Spleen (tissue), 7 donors: ENCODE measurements around the gene TTLL5.

Experiments used
- CTCF ChIP-seq, 11 experiments: fragments of 200-600 bp in 7 of 11; fragments of 450-650 bp in 4 of 11; sonication (generic) in 4 of 11; IDR thresholded peaks in 8 of 11; conservative IDR thresholded peaks in 3 of 11; 1 replicate in 7 of 11; 2 replicates in 4 of 11; pipeline versions ENCODE4 v1.4.0 to v1.8.0; 2016 to 2021; ENCODE audit warnings: antibody characterized with exemption in 11 of 11, inconsistent platforms in 4 of 11, mild to moderate bottlenecking in 1 of 11
- POLR2A ChIP-seq, 3 donors: fragments of 450-650 bp; IDR thresholded peaks; one replicate each; pipeline ENCODE4 v1.5.1; 2017; ENCODE audit warnings: antibody characterized with exemption in 3 of 3, mild to moderate bottlenecking in 1 of 3
- POLR2AphosphoS5 ChIP-seq, 3 donors: sonication (generic); formaldehyde crosslinking; IDR thresholded peaks; one replicate each; pipeline ENCODE4 v1.5.1; 2017; ENCODE audit warnings: antibody characterized with exemption in 3 of 3
- donor health status: DM: no; HTN: no; CAD: no; lungs with moderate emphysema.
- donor health status: DM: no; HTN: no; CAD: no.
- donor health status: DM: no; HTN: no; CAD: no.

GRCh38 chr14:75800792-75801191 lies 139.7 kb downstream of the TTLL5 start:
- no peak for TF ChIP-seq POLR2AphosphoS5 (IDR thresholded peaks at IDR 0.05)
- TF ChIP-seq CTCF (IDR thresholded peaks at IDR 0.05 in 8 of 11, conservative IDR thresholded peaks at IDR 0.05 in 3 of 11), result no peak
- TF ChIP-seq POLR2A (IDR thresholded peaks at IDR 0.05), result no peak
